ENCODE data around the gene TTC12. TPM values are rescaled to one million over a fixed set of nuclear protein-coding genes. Genes with fewer than 3 reads are reported as not detected.

TTC12 gene
- polyA plus RNA-seq, 1 donor from 2014 or later: 4.2 TPM

- no peak for TF ChIP-seq EP300 (conservative IDR thresholded peaks at IDR 0.05; ENCODE audit: poor library complexity, severe bottlenecking)
- TF ChIP-seq, protein P1, sequence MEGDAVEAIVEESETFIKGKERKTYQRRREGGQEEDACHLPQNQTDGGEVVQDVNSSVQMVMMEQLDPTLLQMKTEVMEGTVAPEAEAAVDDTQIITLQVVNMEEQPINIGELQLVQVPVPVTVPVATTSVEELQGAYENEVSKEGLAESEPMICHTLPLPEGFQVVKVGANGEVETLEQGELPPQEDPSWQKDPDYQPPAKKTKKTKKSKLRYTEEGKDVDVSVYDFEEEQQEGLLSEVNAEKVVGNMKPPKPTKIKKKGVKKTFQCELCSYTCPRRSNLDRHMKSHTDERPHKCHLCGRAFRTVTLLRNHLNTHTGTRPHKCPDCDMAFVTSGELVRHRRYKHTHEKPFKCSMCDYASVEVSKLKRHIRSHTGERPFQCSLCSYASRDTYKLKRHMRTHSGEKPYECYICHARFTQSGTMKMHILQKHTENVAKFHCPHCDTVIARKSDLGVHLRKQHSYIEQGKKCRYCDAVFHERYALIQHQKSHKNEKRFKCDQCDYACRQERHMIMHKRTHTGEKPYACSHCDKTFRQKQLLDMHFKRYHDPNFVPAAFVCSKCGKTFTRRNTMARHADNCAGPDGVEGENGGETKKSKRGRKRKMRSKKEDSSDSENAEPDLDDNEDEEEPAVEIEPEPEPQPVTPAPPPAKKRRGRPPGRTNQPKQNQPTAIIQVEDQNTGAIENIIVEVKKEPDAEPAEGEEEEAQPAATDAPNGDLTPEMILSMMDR (IDR thresholded peaks at IDR 0.05; ENCODE audit: poor library complexity, severe bottlenecking): no peak
- no peak for TF ChIP-seq MXI1 (conservative IDR thresholded peaks at IDR 0.05; ENCODE audit: poor library complexity, severe bottlenecking)
- no peak for TF ChIP-seq POLR2AphosphoS5 (IDR thresholded peaks at IDR 0.05)
- no peak for TF ChIP-seq EZH2 (IDR thresholded peaks at IDR 0.05; ENCODE audit: borderline replicate concordance, insufficient read depth, low read length, poor library complexity, severe bottlenecking)
- no peak for TF ChIP-seq REST (IDR thresholded peaks at IDR 0.05; ENCODE audit: borderline replicate concordance)
- peak overlapping the region; percentile 61 for H3K4me3 ChIP-seq (ENCODE audit: low read length)
- H3K4me2 ChIP-seq (ENCODE audit: low read length): no peak overlapping the region
- no peak overlapping the region for H3K27ac ChIP-seq (ENCODE audit: low read length)
- no peaks in the 10 kb centered on the region for H3K9me3 ChIP-seq (ENCODE audit: low read length)
- no peaks in the 10 kb centered on the region for H3F3A ChIP-seq (ENCODE audit: insufficient read depth, low read length, poor library complexity, severe bottlenecking)
- no peaks in the 10 kb centered on the region for H4K20me1 ChIP-seq (ENCODE audit: insufficient read depth)
- no peaks in the 10 kb centered on the region for H3K36me3 ChIP-seq (ENCODE audit: insufficient read depth, low read length)
- H3K9ac ChIP-seq (ENCODE audit: low read length): no peak overlapping the region
- H3K79me2 ChIP-seq (replicated peaks; ENCODE audit: insufficient read depth, low read length): no peaks in the 10 kb centered on the region
- H3K9me2 ChIP-seq (ENCODE audit: insufficient read depth, low read length): no peaks in the 10 kb centered on the region
- H3K27me3 ChIP-seq (ENCODE audit: insufficient read depth, low read depth, low read length): no peaks in the 10 kb centered on the region
- no peak overlapping the region for H2AFZ ChIP-seq (ENCODE audit: low read depth, low read length)
Measured at GRCh38 chr11:113313601-113314000, 782 bp upstream of the TTC12 start.

GRCh38 chr11:113314065-113314388 is 356 bp upstream of the TTC12 start:
- Histone ChIP-seq H3K4me3 (ENCODE audit: low read length) (peak overlapping the region; percentile 61), H3K27me3 (ENCODE audit: insufficient read depth, low read depth, low read length) (no peaks in the 10 kb centered on the region), H3K36me3 (ENCODE audit: insufficient read depth, low read length) (no peaks in the 10 kb centered on the region), H2AFZ (ENCODE audit: low read depth, low read length) (no peak overlapping the region), H3K79me2 (replicated peaks; ENCODE audit: insufficient read depth, low read length) (no peaks in the 10 kb centered on the region), H3F3A (ENCODE audit: insufficient read depth, low read length, poor library complexity, severe bottlenecking) (no peaks in the 10 kb centered on the region), H3K9me2 (ENCODE audit: insufficient read depth, low read length) (no peaks in the 10 kb centered on the region), H3K9ac (ENCODE audit: low read length) (peak overlapping the region; percentile 53), H3K27ac (ENCODE audit: low read length) (no peak overlapping the region), H3K4me2 (ENCODE audit: low read length) (no peak overlapping the region), H4K20me1 (ENCODE audit: insufficient read depth) (no peaks in the 10 kb centered on the region), H3K9me3 (ENCODE audit: low read length) (no peaks in the 10 kb centered on the region)
- TF ChIP-seq EZH2 (IDR thresholded peaks at IDR 0.05; ENCODE audit: borderline replicate concordance, insufficient read depth, low read length, poor library complexity, severe bottlenecking): no peak

GRCh38 chr11:113315811-113316210 is 1.4 kb downstream of the TTC12 start:
- no peak overlapping the region for H3K27ac ChIP-seq (ENCODE audit: low read length)

More at GRCh38 chr11:113315811-113316210, 1.4 kb downstream of the TTC12 start:
- H3K9me2 ChIP-seq (ENCODE audit: insufficient read depth, low read length): no peaks in the 10 kb centered on the region
- no peaks in the 10 kb centered on the region for H4K20me1 ChIP-seq (ENCODE audit: insufficient read depth)
- no peaks in the 10 kb centered on the region for H3K27me3 ChIP-seq (ENCODE audit: insufficient read depth, low read depth, low read length)
- peak; percentile 15 for TF ChIP-seq POLR2AphosphoS5 (IDR thresholded peaks at IDR 0.05)
- TF ChIP-seq EP300 (conservative IDR thresholded peaks at IDR 0.05; ENCODE audit: poor library complexity, severe bottlenecking): peak; percentile 27
- TF ChIP-seq, protein P1 (IDR thresholded peaks at IDR 0.05; ENCODE audit: poor library complexity, severe bottlenecking): no peak
- H3F3A ChIP-seq (ENCODE audit: insufficient read depth, low read length, poor library complexity, severe bottlenecking): no peaks in the 10 kb centered on the region
- H3K9ac ChIP-seq (ENCODE audit: low read length): no peak overlapping the region
- no peak overlapping the region for H3K4me2 ChIP-seq (ENCODE audit: low read length)
- no peaks in the 10 kb centered on the region for H3K9me3 ChIP-seq (ENCODE audit: low read length)
- no peaks in the 10 kb centered on the region for H3K36me3 ChIP-seq (ENCODE audit: insufficient read depth, low read length)
- H2AFZ ChIP-seq (ENCODE audit: low read depth, low read length): no peak overlapping the region
- no peak overlapping the region for H3K4me3 ChIP-seq (ENCODE audit: low read length)
- no peaks in the 10 kb centered on the region for H3K79me2 ChIP-seq (replicated peaks; ENCODE audit: insufficient read depth, low read length)
